Heart left ventricle (tissue), 16 donors: Measurements from ENCODE around the gene STRN4. TPM values are rescaled to one million over a fixed set of nuclear protein-coding genes. Genes with fewer than 3 reads are reported as not detected.
"Not testable (repeated sequence)": the region's sequence is repeated elsewhere in the genome, so short reads cannot be mapped to it uniquely, and the experiment has no call there.

Experiments
- ATAC-seq, 4 donors: fragments of 200-7000 bp; cut with Tn5 transposase; one replicate each; pipeline ENCODE4 v1.9.1; 2020 to 2022; ENCODE audit warnings: moderate library complexity in 4 of 4, mild to moderate bottlenecking in 3 of 4, moderate number of reproducible peaks in 1 of 4
- DNase-seq, 5 donors: peaks; one replicate each; pipeline ENCODE4 v3.0.0-alpha.2; 2020
- H3K27ac ChIP-seq, 12 donors: fragments of 200-600 bp; sonication (generic) in 4 of 12; one replicate each; pipeline versions ENCODE4 v1.5.0 to v1.8.0; 2016 to 2022; ENCODE audit warnings: mild to moderate bottlenecking in 2 of 12
- H3K27me3 ChIP-seq, 9 donors: fragments of 200-600 bp; sonication (generic) in 2 of 9; one replicate each; pipeline versions ENCODE4 v1.5.1 to v1.8.0; 2016 to 2022; ENCODE audit warnings: mild to moderate bottlenecking in 3 of 9
- H3K36me3 ChIP-seq, 9 donors: fragments of 200-600 bp; sonication (generic) in 2 of 9; one replicate each; pipeline versions ENCODE4 v1.5.0 to v1.8.0; 2018 to 2022; ENCODE audit warnings: mild to moderate bottlenecking in 2 of 9
- H3K4me1 ChIP-seq, 12 donors: fragments of 200-600 bp; sonication (generic) in 4 of 12; one replicate each; pipeline versions ENCODE4 v1.5.0 to v1.8.0; 2016 to 2022; ENCODE audit warnings: mild to moderate bottlenecking in 3 of 12
- H3K4me3 ChIP-seq, 12 donors: fragments of 200-600 bp; sonication (generic) in 4 of 12; one replicate each; pipeline versions ENCODE4 v1.5.0 to v1.8.0; 2017 to 2022; ENCODE audit warnings: mild to moderate bottlenecking in 9 of 12, moderate library complexity in 4 of 12
- H3K9me3 ChIP-seq, 12 donors: fragments of 200-600 bp; sonication (generic) in 4 of 12; one replicate each; pipeline versions ENCODE4 v1.5.0 to v1.8.0; 2016 to 2022; ENCODE audit warnings: mild to moderate bottlenecking in 1 of 12
- CTCF ChIP-seq, 12 donors: fragments of 200-600 bp; sonication (generic) in 4 of 12; IDR thresholded peaks; one replicate each; pipeline versions ENCODE4 v1.5.0 to v1.8.0; 2018 to 2022; ENCODE audit warnings: antibody characterized with exemption in 12 of 12, mild to moderate bottlenecking in 5 of 12
- POLR2A ChIP-seq, 2 donors: fragments of 450-650 bp; IDR thresholded peaks; one replicate each; pipeline ENCODE4 v1.6.1; 2017; ENCODE audit warnings: antibody characterized with exemption in 2 of 2, mild to moderate bottlenecking in 2 of 2, moderate library complexity in 2 of 2
- WGBS, 4 donors: extraction: QIAGEN DNeasy Blood & Tissue Kit in 2 of 4; methylation state at CpG; one replicate each; pipeline versions ENCODE4 v1.1.5 to v1.1.7; 2013 to 2018; 5-methylcytosine and 5-hydroxymethylcytosine counted together
- intact Hi-C, 10 donors: fragments of 100-400 bp; cut with DNase I; formaldehyde crosslinking; loops; one replicate each; pipeline versions ENCODE4 v1.11.1 to v1.14.2; 2022
- polyA plus RNA-seq, 2 donors: library from polyadenylated mRNA; stranded (reverse); fragments of 200-250 nt; gene quantifications; one replicate each; pipeline ENCODE4 v1.2.3, GENCODE V29; 2013
- total RNA-seq, 9 donors: library from RNA; depleted of rRNA in 2 of 9; stranded (reverse); fragments of >200 nt in 2 of 9; fragmentation: NEBNext Ultra II Directional in 3 of 9; extraction: Animal tissue kit (Norgen Biotek cat#: 25700) in 3 of 9; gene quantifications; one replicate each; pipeline versions ENCODE4 v1.1.0 to v1.2.4, GENCODE V29; 2016 to 2023
- donor health status: ischemic (EF 13 %, LVEDD 7.1; RV severe dilation, severe dysfunction).
- donor health status: healthy with polysubstance abuse.
- donor health status: DM: no; HTN: yes; CAD: no.
- donor health status: DM: no; HTN: no; CAD: no.
- donor health status: ischemic (EF 25% LVEDD 6.9; RV normal size, moderate dysfunction).
- donor health status: ischemic (EF 25% LVEDD 5.7; RV mildly dilated, moderate dysfunction).
- donor health status: healthy.
- donor health status: DM: yes; HTN: yes; CAD: no.
- donor health status: ischemic (EF 35%, LVEDD 5.7; RV mildly dilated, moderate dysfunction).
- donor health status: nonischemic (EF 11% LVEDD 7.7; RV severe dilation, severe dysfunction).
- donor health status: DM: yes; HTN: yes; CAD: no.
- donor health status: PGD.
- donor health status: ischemic (EF 29% LVEDD 5.4; RV normal size, mild dysfunction).
- donor health status: nonischemic (EF 23%, LVEDD 6.1; RV moderate dilation, normal function).

The STRN4 gene
- total and polyA plus RNA-seq, 11 donors: 41.0 to 93.6 (median 53.7) TPM

- H3K27ac ChIP-seq: peak overlapping the region in 11 of 12 donors; percentile 82 to 96 (median 91)
- DNase-seq (no peak), ATAC-seq (no peak)
- peak overlapping the region; percentile 53 to 89 (median 77) for H3K4me3 ChIP-seq
- no peaks in the 10 kb centered on the region for H3K9me3 ChIP-seq
- WGBS, 4 donors: 26 to 43% (median 30%) methylated on average over 8 of the region's 8 CpGs
- no peaks in the 10 kb centered on the region for H3K27me3 ChIP-seq
- peaks cover 0 to 53% (median 28%) of the 10 kb centered on the region in 12 donors for H3K4me1 ChIP-seq
- no peak for TF ChIP-seq CTCF (IDR thresholded peaks at IDR 0.05)
- no peak for TF ChIP-seq POLR2A (IDR thresholded peaks at IDR 0.05)
- peaks cover 0 to 32% (median 17%) of the 10 kb centered on the region in 9 donors for H3K36me3 ChIP-seq
- intact Hi-C loops: loop anchor here in 1 of 10 donors (2.0 kb wide), 1 partner anchor 13 kb away; no protein-coding TSS in a partner anchor
These were observed 30.7 kb downstream of the STRN4 start for GRCh38 chr19:46715620-46715974.

- Histone ChIP-seq H3K9me3 (no peaks in the 10 kb centered on the region), H3K27me3 (no peaks in the 10 kb centered on the region), H3K36me3 (peaks cover 0 to 32% (median 17%) of the 10 kb centered on the region in 9 donors), H3K4me3 (peak overlapping the region; percentile 14 to 89 (median 77)), H3K27ac (peak overlapping the region; percentile 66 to 96 (median 90)), H3K4me1 (peaks cover 0 to 53% (median 28%) of the 10 kb centered on the region in 12 donors)
- 6 to 13% (median 7%) methylated on average over 9 to 12 of the region's 12 CpGs for WGBS, 4 donors
- intact Hi-C loops: loop anchor here in 2 of 10 donors (1.0 to 5.0 kb wide), 3 partner anchors 14 to 33 kb away; partner anchors contain the start of genes FKRP (in 1 of the 2) and STRN4 (in 1 of the 2)
- ATAC-seq (no peak), DNase-seq (no peak)
- TF ChIP-seq POLR2A (IDR thresholded peaks at IDR 0.05) (peak in 1 of 2 donors; percentile 11), CTCF (IDR thresholded peaks at IDR 0.05) (no peak)
These were observed 31.7 kb downstream of the STRN4 start for GRCh38 chr19:46714444-46715106.

GRCh38 chr19:46713781-46714443, 32.3 kb downstream of the STRN4 start:
- 0 to 1% (median 1%) methylated on average over 22 to 39 of the region's 39 CpGs for WGBS, 4 donors
- no peaks in the 10 kb centered on the region for H3K27me3 ChIP-seq
- peak overlapping the region; percentile 66 to 96 (median 90) for H3K27ac ChIP-seq
- H3K9me3 ChIP-seq: no peaks in the 10 kb centered on the region
- peaks cover 0 to 38% (median 24%) of the 10 kb centered on the region in 9 donors for H3K36me3 ChIP-seq
- ATAC-seq: peak; percentile 63 to 79 (median 72)
- no peak for TF ChIP-seq CTCF (IDR thresholded peaks at IDR 0.05)
- no peak for TF ChIP-seq POLR2A (IDR thresholded peaks at IDR 0.05)
- H3K4me1 ChIP-seq: peaks cover 0 to 53% (median 27%) of the 10 kb centered on the region in 12 donors
- intact Hi-C loops: loop anchor here in 2 of 10 donors (1.0 to 5.0 kb wide), 3 partner anchors 14 to 33 kb away; partner anchors contain the start of genes FKRP (in 1 of the 2) and STRN4 (in 1 of the 2)
- peak overlapping the region; percentile 32 to 89 (median 77) for H3K4me3 ChIP-seq
- DNase-seq: peak; percentile 93 to 96 (median 94)

- not testable (repeated sequence) for H3K9me3 ChIP-seq, ATAC-seq, H3K27me3 ChIP-seq
- peak in 1 of 5 donors; percentile 12 for DNase-seq
- intact Hi-C loops: loop anchor here in 1 of 10 donors (5.0 kb wide), 1 partner anchor 34 kb away; the partner anchor contains the start of genes FKRP and STRN4
- H3K4me1 ChIP-seq: peaks cover 0 to 44% (median 21%) of the 10 kb centered on the region in 12 donors
- H3K4me3 ChIP-seq: peak overlapping the region in 2 of 12 donors; percentile 71 to 85
- peaks cover 0 to 48% (median 33%) of the 10 kb centered on the region in 9 donors for H3K36me3 ChIP-seq
- WGBS, 4 donors: 78 to 82% (median 80%) methylated on average over 6 of the region's 6 CpGs
- H3K27ac ChIP-seq: peak overlapping the region in 11 of 12 donors; percentile 82 to 96 (median 91)
These were observed 33.4 kb downstream of the STRN4 start for GRCh38 chr19:46712768-46713338.
